WTC11 (cell line): ENCODE measurements around the gene FCER1G. TPM values are rescaled to one million over a fixed set of nuclear protein-coding genes. Genes with fewer than 3 reads are reported as not detected.

ENCODE experiments used
- CBFB ChIP-seq: sonication (generic); formaldehyde crosslinking; IDR thresholded peaks from 2 replicates; pipeline ENCODE4 v1.8.1; 2022; ENCODE audit warnings: mild to moderate bottlenecking, low read depth, missing genetic modification reagents
- CREM ChIP-seq: sonication (generic); formaldehyde crosslinking; IDR thresholded peaks from 2 replicates; pipeline ENCODE4 v1.8.1; 2022; ENCODE audit warnings: mild to moderate bottlenecking, missing genetic modification reagents, moderate library complexity
- ETV6 ChIP-seq: sonication (generic); formaldehyde crosslinking; IDR thresholded peaks from 2 replicates; pipeline ENCODE4 v1.8.1; 2022; ENCODE audit warnings: mild to moderate bottlenecking, missing genetic modification reagents
- IRF2 ChIP-seq: sonication (generic); formaldehyde crosslinking; IDR thresholded peaks from 2 replicates; pipeline ENCODE4 v1.8.0; 2022; ENCODE audit warnings: low read depth, missing genetic modification reagents, borderline replicate concordance
- MYBL2 ChIP-seq: sonication (generic); formaldehyde crosslinking; IDR thresholded peaks from 2 replicates; pipeline ENCODE4 v1.8.1; 2023; ENCODE audit warnings: mild to moderate bottlenecking, moderate library complexity, missing genetic modification reagents
- NFATC4 ChIP-seq: fragments of 250-450 bp; sonication (Bioruptor Pico); IDR thresholded peaks from 2 replicates; pipeline ENCODE4 v1.9.0; 2021; ENCODE audit warnings: mild to moderate bottlenecking
- NR2C2 ChIP-seq: sonication (generic); formaldehyde crosslinking; IDR thresholded peaks from 2 replicates; pipeline ENCODE4 v1.8.0; 2022; ENCODE audit warnings: mild to moderate bottlenecking, missing genetic modification reagents
- RELA ChIP-seq: sonication (generic); formaldehyde crosslinking; IDR thresholded peaks from 2 replicates; pipeline ENCODE4 v1.8.1; 2022; ENCODE audit warnings: missing genetic modification reagents, mild to moderate bottlenecking, borderline replicate concordance
- RORB ChIP-seq: fragments of 250-450 bp; sonication (Bioruptor Pico); IDR thresholded peaks from 2 replicates; pipeline ENCODE4 v1.9.0; 2021; ENCODE audit warnings: mild to moderate bottlenecking
- SOX15 ChIP-seq: fragments of 250-450 bp; sonication (Bioruptor Pico); IDR thresholded peaks from 2 replicates; pipeline ENCODE4 v1.9.0; 2021; ENCODE audit warnings: mild to moderate bottlenecking
- SP1 ChIP-seq: sonication (generic); formaldehyde crosslinking; conservative IDR thresholded peaks from 2 replicates; pipeline ENCODE4 v1.8.1; 2022; ENCODE audit warnings: missing genetic modification reagents
- TCF7 ChIP-seq: sonication (generic); formaldehyde crosslinking; IDR thresholded peaks from 2 replicates; pipeline ENCODE4 v1.8.0; 2022; ENCODE audit warnings: mild to moderate bottlenecking, low read depth, missing genetic modification reagents, moderate library complexity
- TEAD4 ChIP-seq: sonication (generic); formaldehyde crosslinking; IDR thresholded peaks from 2 replicates; pipeline ENCODE4 v1.8.0; 2022; ENCODE audit warnings: mild to moderate bottlenecking, missing genetic modification reagents
- ZBTB21 ChIP-seq: sonication (generic); formaldehyde crosslinking; IDR thresholded peaks from 2 replicates; pipeline ENCODE4 v1.8.1; 2023; ENCODE audit warnings: mild to moderate bottlenecking, missing genetic modification reagents, borderline replicate concordance
- total RNA-seq: library from RNA; stranded (reverse); gene quantifications from 3 replicates; pipeline ENCODE4 v1.2.3, GENCODE V29; 2021
- TF ChIP-seq, protein P1 (sequence below): sonication (generic); formaldehyde crosslinking; IDR thresholded peaks from 2 replicates; pipeline ENCODE4 v1.8.1; 2023; ENCODE audit warnings: mild to moderate bottlenecking, missing genetic modification reagents, moderate library complexity
- TF ChIP-seq, protein P2 (sequence below): sonication (generic); formaldehyde crosslinking; IDR thresholded peaks from 2 replicates; pipeline ENCODE4 v1.8.0; 2022; ENCODE audit warnings: mild to moderate bottlenecking, missing genetic modification reagents
- TF ChIP-seq, protein P3 (sequence below): sonication (generic); formaldehyde crosslinking; conservative IDR thresholded peaks from 2 replicates; pipeline ENCODE4 v1.8.1; 2022; ENCODE audit warnings: mild to moderate bottlenecking, missing genetic modification reagents
- TF ChIP-seq, protein P4 (sequence below): sonication (generic); formaldehyde crosslinking; IDR thresholded peaks from 2 replicates; pipeline ENCODE4 v1.8.1; 2022; ENCODE audit warnings: mild to moderate bottlenecking, missing genetic modification reagents, moderate library complexity, borderline replicate concordance
- TF ChIP-seq, protein P5 (sequence below): sonication (generic); formaldehyde crosslinking; IDR thresholded peaks from 2 replicates; pipeline ENCODE4 v1.8.1; 2023; ENCODE audit warnings: mild to moderate bottlenecking, missing genetic modification reagents, borderline replicate concordance
- TF ChIP-seq, protein P6 (sequence below): fragments of 250-450 bp; sonication (Bioruptor Pico); IDR thresholded peaks from 2 replicates; pipeline ENCODE4 v1.8.0; 2021; ENCODE audit warnings: mild to moderate bottlenecking
- TF ChIP-seq, protein P7 (sequence below): fragments of 250-450 bp; sonication (Bioruptor Pico); IDR thresholded peaks from 2 replicates; pipeline ENCODE4 v1.9.0; 2021; ENCODE audit warnings: mild to moderate bottlenecking
- TF ChIP-seq, protein P8 (sequence below): sonication (generic); formaldehyde crosslinking; IDR thresholded peaks from 2 replicates; pipeline ENCODE4 v1.8.1; 2023; ENCODE audit warnings: mild to moderate bottlenecking, missing genetic modification reagents, moderate library complexity
- TF ChIP-seq, protein P9 (sequence below): sonication (generic); formaldehyde crosslinking; IDR thresholded peaks from 2 replicates; pipeline ENCODE4 v1.8.0; 2022; ENCODE audit warnings: mild to moderate bottlenecking, missing genetic modification reagents
- TF ChIP-seq, protein P10 (sequence below): sonication (generic); formaldehyde crosslinking; IDR thresholded peaks from 2 replicates; pipeline ENCODE4 v1.8.0; 2023; ENCODE audit warnings: mild to moderate bottlenecking, missing genetic modification reagents

FCER1G gene
- total RNA-seq, 1 experiment from 2014 or later, result 0.85 TPM

DNA sequence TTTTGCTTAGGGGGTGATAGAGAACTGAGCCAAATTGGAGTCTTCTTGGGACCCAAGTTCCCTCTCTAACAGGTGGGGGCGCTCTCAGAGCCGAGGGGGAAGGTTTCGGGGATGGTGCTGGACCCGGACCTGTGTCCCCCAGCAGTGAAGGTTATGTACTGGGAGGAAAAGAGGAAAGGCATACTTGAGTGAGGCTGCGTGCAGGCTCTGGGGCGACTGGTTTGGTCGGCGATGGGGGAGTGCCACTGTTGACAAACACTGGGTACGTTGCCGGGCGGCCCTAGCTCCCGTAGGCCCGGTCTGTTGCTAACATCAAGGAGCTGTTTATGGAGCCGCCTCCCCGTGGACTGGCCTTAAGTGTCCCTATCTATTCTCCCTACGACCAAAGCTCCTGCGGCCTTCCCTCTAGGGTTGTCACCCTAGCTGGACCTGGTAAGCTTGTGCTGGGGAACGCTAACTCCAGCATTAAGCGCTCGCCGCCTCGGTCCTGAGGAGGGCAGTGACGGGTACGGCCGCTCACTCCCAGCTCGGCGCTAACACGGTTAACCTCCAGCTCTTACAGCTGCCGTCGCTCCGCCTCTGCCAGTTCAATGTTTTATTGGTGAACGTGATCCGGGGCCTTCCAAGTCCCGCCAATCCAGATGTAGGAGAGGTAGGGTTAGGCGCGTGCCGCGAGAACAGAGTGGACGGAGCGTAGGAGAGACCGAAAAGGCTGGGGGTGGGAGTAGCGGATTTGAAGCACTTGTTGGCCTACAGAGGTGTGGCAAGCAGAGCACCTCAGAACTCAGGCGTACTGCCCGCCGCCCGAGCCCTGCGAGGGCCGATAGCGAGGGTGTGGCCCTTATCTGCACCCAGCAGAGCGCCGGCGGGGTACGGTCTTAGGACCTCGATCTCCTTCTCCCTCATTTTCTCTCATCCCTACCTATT is 49.1 kb upstream of the FCER1G start, which contains the start of gene PPOX (continued):
- TF ChIP-seq MYBL2 (CRISPR knock-in tag) (peak; percentile 46; the same call in 1 of the 2 replicates), CBFB (CRISPR knock-in tag) (no peak), RORB (no peak), CREM (CRISPR knock-in tag) (peak; percentile 64; the same call in 1 of the 2 replicates), IRF2 (CRISPR knock-in tag) (no peak), NFATC4 (CRISPR knock-in tag) (no peak), ETV6 (no peak), SOX15 (CRISPR knock-in tag) (no peak), TEAD4 (CRISPR knock-in tag) (no peak), RELA (CRISPR knock-in tag) (no peak), TCF7 (CRISPR knock-in tag) (no peak), NR2C2 (CRISPR knock-in tag) (no peak), ZBTB21 (CRISPR knock-in tag) (no peak), SP1 (CRISPR knock-in tag) (peak; percentile 88)
- TF ChIP-seq, protein P1, sequence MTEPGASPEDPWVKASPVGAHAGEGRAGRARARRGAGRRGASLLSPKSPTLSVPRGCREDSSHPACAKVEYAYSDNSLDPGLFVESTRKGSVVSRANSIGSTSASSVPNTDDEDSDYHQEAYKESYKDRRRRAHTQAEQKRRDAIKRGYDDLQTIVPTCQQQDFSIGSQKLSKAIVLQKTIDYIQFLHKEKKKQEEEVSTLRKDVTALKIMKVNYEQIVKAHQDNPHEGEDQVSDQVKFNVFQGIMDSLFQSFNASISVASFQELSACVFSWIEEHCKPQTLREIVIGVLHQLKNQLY (CRISPR knock-in tag), result no peak
- TF ChIP-seq, protein P2, sequence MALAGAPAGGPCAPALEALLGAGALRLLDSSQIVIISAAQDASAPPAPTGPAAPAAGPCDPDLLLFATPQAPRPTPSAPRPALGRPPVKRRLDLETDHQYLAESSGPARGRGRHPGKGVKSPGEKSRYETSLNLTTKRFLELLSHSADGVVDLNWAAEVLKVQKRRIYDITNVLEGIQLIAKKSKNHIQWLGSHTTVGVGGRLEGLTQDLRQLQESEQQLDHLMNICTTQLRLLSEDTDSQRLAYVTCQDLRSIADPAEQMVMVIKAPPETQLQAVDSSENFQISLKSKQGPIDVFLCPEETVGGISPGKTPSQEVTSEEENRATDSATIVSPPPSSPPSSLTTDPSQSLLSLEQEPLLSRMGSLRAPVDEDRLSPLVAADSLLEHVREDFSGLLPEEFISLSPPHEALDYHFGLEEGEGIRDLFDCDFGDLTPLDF (CRISPR knock-in tag), result no peak
- TF ChIP-seq, protein P3, sequence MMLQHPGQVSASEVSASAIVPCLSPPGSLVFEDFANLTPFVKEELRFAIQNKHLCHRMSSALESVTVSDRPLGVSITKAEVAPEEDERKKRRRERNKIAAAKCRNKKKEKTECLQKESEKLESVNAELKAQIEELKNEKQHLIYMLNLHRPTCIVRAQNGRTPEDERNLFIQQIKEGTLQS (CRISPR knock-in tag), result no peak
- TF ChIP-seq, protein P4, sequence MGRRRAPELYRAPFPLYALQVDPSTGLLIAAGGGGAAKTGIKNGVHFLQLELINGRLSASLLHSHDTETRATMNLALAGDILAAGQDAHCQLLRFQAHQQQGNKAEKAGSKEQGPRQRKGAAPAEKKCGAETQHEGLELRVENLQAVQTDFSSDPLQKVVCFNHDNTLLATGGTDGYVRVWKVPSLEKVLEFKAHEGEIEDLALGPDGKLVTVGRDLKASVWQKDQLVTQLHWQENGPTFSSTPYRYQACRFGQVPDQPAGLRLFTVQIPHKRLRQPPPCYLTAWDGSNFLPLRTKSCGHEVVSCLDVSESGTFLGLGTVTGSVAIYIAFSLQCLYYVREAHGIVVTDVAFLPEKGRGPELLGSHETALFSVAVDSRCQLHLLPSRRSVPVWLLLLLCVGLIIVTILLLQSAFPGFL, result no peak
- TF ChIP-seq, protein P5, sequence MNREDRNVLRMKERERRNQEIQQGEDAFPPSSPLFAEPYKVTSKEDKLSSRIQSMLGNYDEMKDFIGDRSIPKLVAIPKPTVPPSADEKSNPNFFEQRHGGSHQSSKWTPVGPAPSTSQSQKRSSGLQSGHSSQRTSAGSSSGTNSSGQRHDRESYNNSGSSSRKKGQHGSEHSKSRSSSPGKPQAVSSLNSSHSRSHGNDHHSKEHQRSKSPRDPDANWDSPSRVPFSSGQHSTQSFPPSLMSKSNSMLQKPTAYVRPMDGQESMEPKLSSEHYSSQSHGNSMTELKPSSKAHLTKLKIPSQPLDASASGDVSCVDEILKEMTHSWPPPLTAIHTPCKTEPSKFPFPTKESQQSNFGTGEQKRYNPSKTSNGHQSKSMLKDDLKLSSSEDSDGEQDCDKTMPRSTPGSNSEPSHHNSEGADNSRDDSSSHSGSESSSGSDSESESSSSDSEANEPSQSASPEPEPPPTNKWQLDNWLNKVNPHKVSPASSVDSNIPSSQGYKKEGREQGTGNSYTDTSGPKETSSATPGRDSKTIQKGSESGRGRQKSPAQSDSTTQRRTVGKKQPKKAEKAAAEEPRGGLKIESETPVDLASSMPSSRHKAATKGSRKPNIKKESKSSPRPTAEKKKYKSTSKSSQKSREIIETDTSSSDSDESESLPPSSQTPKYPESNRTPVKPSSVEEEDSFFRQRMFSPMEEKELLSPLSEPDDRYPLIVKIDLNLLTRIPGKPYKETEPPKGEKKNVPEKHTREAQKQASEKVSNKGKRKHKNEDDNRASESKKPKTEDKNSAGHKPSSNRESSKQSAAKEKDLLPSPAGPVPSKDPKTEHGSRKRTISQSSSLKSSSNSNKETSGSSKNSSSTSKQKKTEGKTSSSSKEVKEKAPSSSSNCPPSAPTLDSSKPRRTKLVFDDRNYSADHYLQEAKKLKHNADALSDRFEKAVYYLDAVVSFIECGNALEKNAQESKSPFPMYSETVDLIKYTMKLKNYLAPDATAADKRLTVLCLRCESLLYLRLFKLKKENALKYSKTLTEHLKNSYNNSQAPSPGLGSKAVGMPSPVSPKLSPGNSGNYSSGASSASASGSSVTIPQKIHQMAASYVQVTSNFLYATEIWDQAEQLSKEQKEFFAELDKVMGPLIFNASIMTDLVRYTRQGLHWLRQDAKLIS (CRISPR knock-in tag), result no peak
- TF ChIP-seq, protein P6, sequence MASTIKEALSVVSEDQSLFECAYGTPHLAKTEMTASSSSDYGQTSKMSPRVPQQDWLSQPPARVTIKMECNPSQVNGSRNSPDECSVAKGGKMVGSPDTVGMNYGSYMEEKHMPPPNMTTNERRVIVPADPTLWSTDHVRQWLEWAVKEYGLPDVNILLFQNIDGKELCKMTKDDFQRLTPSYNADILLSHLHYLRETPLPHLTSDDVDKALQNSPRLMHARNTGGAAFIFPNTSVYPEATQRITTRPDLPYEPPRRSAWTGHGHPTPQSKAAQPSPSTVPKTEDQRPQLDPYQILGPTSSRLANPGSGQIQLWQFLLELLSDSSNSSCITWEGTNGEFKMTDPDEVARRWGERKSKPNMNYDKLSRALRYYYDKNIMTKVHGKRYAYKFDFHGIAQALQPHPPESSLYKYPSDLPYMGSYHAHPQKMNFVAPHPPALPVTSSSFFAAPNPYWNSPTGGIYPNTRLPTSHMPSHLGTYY (CRISPR knock-in tag), result no peak
- TF ChIP-seq, protein P7, sequence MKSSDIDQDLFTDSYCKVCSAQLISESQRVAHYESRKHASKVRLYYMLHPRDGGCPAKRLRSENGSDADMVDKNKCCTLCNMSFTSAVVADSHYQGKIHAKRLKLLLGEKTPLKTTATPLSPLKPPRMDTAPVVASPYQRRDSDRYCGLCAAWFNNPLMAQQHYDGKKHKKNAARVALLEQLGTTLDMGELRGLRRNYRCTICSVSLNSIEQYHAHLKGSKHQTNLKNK (CRISPR knock-in tag), result no peak
- TF ChIP-seq, protein P8, sequence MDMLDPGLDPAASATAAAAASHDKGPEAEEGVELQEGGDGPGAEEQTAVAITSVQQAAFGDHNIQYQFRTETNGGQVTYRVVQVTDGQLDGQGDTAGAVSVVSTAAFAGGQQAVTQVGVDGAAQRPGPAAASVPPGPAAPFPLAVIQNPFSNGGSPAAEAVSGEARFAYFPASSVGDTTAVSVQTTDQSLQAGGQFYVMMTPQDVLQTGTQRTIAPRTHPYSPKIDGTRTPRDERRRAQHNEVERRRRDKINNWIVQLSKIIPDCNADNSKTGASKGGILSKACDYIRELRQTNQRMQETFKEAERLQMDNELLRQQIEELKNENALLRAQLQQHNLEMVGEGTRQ (CRISPR knock-in tag), result peak; percentile 75
- TF ChIP-seq, protein P9, sequence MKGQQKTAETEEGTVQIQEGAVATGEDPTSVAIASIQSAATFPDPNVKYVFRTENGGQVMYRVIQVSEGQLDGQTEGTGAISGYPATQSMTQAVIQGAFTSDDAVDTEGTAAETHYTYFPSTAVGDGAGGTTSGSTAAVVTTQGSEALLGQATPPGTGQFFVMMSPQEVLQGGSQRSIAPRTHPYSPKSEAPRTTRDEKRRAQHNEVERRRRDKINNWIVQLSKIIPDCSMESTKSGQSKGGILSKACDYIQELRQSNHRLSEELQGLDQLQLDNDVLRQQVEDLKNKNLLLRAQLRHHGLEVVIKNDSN (CRISPR knock-in tag), result peak; percentile 64; the same call in 1 of the 2 replicates
- TF ChIP-seq, protein P10, sequence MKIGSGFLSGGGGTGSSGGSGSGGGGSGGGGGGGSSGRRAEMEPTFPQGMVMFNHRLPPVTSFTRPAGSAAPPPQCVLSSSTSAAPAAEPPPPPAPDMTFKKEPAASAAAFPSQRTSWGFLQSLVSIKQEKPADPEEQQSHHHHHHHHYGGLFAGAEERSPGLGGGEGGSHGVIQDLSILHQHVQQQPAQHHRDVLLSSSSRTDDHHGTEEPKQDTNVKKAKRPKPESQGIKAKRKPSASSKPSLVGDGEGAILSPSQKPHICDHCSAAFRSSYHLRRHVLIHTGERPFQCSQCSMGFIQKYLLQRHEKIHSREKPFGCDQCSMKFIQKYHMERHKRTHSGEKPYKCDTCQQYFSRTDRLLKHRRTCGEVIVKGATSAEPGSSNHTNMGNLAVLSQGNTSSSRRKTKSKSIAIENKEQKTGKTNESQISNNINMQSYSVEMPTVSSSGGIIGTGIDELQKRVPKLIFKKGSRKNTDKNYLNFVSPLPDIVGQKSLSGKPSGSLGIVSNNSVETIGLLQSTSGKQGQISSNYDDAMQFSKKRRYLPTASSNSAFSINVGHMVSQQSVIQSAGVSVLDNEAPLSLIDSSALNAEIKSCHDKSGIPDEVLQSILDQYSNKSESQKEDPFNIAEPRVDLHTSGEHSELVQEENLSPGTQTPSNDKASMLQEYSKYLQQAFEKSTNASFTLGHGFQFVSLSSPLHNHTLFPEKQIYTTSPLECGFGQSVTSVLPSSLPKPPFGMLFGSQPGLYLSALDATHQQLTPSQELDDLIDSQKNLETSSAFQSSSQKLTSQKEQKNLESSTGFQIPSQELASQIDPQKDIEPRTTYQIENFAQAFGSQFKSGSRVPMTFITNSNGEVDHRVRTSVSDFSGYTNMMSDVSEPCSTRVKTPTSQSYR, result no peak
